Measurements from ENCODE around the gene CCM2.
"Not testable (repeated sequence)": the region's sequence is repeated elsewhere in the genome, so short reads cannot be mapped to it uniquely, and the experiment has no call there.

The CCM2 gene

DNA sequence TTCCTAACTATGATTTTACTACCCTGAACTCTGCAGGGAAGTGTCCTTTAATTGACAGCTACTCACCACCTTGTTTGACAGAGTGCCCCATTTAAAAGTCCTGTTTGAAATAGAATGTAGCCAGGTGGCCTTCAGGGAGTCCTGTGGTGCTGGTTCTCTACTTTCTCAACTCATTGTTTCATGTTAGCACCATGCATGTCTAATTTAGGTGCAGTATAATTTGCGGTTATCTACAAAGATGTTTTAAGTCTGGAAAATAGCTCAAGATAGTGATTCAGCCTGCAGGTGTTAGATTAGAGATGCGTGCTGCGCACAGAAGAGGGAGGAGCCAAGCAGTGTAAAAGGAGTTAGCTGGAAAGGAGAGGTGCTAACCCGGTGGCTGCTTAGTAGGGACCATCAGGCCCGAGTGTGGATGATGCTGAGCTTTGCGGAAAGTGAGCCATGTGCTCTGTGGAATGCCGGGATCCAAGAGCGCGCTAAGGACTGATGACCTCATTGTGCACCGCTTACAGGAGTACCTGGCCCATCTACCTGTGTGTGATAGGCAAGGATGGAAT, 1.2 kb downstream of the CCM2 start:
- DNase-seq (ENCODE audit: low spot score) = no peak

DNA sequence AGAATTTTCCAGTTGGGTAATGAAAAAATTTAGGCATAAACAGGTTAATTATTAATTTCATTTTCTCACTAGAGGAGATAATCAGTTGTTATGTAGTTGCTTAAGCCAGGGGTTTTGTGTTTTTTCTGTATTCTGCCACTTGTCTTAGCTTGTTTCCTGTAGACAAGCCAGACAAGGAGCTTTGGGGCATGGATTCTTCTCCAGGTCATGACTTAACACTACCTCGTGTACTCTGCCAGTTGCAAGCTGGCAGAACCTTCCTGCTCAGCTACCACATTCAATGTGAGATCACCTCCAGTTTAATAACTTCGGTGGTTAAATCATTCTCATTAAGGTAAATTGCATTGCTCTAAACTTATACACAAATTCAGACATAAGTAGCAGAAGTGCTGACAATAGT, 1.8 kb downstream of the CCM2 start:
- DNase-seq (ENCODE audit: low spot score) = no peak

DNA sequence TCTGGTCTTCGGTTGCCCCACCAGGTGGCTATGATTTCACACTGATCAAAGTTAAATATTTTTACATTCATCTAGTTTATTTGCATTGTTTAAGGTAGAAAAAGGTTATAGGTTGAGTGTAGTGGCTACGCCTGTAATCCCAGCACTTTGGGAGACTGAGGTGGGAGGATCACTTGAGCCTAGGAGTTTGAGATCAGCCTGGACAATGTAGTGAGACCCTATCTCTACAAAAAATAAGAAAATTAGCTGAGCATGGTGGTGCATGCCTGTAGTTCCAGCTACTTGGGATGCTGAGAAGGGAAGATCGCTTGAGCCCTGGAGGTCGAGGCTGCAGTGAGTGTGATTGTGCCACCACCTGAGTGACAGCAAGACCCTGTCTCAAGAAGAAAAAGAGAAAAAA, 3.8 kb downstream of the CCM2 start:
- DNase-seq (ENCODE audit: low spot score) = no peak

DNA sequence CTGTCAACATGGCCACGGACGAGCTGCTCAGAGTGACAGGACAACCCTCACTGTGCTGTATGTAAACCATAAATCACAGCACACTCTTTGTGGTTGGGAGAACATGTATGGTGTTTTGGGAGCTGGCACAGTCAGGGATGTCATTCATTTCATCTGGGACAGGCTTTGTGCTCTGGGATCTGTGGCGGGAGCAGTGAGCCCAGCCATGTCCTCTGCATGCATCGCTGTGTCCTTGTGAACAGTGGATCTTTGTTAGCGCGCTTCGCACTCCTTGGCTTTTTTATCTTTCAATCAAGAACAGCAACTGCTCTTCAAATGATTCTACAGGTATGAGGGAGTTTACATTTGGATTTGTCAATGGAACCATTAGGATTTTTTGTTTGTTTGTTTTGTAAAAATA, 7.1 kb downstream of the CCM2 start:
- no peak for DNase-seq (ENCODE audit: low spot score)

DNA sequence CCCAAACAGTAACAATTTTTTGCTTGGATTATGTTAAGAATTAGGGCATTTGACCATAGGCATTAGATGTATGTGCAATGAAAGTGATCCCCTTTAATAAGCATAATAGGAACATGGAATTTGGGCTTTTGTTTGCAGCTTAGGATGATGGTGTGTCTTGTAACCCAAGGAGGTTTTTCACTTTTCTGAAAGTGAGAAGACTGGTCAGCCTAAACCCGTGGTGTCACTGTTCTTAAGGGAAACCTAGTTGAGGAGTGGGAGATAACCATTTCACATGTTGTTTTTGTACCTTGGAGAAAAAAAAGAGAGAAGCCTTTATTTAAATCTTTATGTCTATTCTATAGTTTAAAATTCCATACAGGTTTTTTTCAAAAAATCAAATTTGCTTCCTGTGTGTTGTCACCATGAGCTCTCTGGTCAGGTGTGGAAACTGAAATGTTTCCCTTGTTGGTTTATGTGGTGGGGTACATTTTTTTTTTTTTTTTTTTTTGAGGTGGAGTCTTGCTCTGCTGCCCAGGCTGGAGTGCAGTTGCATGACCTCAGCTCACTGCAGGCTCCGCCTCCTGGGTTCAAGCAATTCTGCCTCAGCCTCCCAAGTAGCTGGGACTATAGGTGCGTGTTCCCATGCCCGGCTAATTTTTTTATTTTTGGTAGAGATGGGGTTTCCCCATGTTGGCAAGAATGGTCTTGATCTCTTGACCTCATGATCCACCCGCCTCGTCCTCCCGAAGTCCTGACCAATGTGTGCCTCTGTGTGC, 7.7 kb downstream of the CCM2 start:
- DNase-seq (ENCODE audit: low spot score) = no peak

DNA sequence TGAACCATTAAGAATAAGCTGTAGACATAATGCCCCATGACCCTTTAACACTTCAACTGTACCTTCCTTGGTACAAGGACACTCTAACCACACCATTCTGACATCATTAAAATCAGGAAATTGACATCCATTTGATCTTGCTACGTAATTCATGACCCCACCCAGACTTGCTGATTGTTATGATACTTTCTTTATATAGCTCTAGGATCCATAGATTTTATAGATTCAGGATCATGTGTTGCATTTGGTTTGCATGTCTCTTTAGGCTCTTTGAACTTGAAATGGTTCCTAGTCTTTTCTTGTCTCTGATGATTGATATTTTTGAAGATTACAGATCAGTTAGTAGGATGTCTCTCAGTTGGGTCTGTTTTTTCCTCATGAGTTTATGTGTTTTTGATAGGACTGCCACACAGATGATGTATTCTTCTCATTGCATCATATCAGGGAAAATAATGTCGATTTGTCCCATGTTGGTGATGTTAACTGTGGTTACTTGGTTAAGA, 13.5 kb downstream of the CCM2 start:
- DNase-seq (ENCODE audit: low spot score) = no peak

DNA sequence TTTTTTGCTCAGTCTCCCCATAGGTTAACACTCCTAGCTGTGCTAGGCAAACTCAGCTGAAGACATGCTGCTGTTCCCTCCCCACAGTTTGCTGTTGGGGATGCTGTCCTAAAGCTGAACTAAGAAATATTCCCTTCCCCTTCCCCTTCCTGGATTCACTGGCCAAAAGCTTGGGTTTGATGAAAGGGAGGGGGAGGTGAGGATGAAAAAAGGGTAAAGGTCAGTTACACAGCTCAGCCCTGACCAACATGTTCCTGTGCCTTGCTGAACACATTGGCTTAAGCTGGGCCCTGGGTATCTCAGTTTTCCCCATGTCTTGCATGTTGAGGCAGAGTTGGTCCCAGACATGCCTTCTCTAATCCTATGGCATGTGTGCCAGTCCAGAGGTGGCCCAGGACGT, 15.3 kb downstream of the CCM2 start:
- no peak for DNase-seq (ENCODE audit: low spot score)

DNA sequence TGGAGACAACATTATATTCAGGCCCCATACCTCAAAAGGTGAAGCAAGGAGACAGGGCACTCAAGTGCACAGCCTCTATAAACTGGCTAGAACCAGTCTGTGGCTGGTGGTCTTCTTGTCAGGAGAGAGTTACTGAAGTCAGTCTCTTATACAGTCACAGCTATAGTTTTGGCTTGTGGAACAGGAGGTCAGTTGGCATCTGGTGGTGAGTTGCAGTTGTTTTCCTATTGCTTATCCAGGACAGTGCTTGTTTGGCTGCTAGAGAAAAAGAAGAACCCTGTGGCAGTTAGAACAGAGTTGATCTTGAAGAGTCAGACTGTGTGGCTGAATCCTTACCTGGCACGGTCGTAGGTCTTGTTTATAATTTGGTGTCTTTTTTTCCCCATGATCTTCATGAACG, 17.3 kb downstream of the CCM2 start:
- DNase-seq (ENCODE audit: low spot score) = no peak

DNA sequence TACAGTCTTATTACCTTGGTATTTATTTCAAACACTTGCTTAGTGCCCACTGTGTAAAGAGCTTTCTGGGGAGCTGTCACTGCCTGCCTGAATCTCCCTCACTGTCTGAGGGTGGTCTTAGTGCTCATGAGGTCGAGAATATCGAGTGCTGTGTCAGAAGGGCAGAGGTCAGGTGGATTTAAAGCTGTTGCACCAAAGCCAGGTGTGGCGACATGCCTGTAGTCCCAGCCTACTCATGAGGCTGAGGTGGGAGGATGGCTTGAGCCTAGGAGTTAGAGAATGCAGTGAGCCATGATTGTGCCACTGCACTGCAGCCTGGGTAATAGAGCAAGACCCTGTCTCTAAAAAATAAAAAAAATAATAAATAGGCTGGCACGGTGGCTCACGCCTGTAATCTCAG, 20.9 kb downstream of the CCM2 start:
- no peak for DNase-seq (ENCODE audit: low spot score)

DNA sequence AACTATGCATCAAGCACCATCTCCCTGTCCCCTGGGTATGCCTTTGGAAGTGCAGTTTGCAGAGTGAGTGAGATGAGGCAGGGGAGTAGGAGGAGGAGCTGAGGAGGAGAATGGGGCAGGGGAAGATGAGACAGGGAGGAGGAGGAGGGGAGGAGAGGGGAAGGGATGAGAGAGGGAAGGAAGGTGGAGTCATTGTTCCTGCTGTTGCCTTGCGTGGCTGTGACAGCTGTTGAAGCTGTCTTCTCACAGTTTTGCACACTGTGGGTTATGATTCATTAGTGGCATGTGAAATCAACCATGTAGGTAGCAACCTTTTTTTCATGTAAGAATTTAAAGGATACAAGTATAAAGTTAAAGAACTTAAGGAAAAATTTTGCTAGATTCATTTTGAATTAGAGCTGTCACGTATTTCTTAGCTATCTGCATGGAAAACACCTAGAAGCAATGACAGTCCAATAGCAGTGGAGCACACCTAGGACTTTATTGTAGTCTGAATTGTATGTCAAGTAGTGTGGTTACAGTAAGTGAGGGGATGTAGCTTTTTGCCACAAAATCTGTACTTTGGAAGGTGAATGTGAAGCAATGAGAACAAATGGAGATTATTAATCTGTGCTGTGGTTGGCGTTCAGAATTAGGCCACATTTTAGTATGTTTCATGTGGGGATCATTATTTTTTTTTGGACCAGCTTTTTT, 21.7 kb downstream of the CCM2 start:
- no peak for DNase-seq (ENCODE audit: low spot score)

DNA sequence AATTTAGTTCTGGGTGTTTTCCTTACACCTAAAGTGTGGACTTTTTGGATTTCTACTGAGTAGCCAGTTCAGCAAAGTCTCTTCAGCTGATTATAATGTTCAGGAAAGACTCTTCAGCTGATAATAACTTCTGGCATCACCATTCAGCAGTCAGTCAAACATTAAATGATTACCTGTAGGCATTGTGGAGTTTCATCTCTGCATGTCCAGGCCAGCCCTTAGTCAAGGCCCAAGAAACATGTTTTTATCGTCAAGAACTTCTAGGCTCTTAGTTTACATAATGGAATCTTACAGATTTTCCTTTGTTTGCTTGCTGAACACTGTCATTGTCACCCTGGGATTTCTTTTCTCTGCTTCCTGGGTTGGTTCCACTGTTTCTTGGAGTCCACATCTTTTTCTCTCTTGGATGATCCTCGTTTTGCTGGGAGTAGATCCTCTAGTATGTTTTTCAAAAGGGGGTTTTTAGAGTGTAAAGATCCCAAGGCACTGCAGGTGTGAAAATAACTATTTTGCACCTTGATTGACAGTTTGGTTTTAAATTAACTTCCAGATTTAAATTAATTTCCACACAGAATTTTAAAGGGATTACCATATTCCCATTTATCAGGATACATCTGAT, 24.2 kb downstream of the CCM2 start:
- DNase-seq (ENCODE audit: low spot score) = no peak

DNA sequence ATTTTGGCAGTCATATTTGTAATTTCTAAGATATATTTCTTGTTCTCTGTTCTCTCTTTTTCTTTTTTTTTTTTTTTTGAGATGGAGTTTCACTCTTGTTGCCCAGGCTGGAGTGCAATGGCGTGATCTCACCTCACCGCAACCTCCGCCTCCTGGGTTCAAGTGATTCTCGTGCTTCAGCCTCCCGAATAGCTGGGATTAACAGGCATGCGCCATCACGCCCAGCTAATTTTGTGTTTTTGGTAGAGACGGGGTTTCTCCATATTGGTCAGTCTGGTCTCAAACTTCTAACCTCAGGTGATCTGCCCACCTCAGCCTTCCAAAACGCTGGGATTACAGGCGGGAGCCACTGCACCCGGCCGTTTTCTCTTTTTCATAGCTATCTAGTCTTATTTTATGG, 25.5 kb downstream of the CCM2 start:
- DNase-seq (ENCODE audit: low spot score) = not testable (repeated sequence)

DNA sequence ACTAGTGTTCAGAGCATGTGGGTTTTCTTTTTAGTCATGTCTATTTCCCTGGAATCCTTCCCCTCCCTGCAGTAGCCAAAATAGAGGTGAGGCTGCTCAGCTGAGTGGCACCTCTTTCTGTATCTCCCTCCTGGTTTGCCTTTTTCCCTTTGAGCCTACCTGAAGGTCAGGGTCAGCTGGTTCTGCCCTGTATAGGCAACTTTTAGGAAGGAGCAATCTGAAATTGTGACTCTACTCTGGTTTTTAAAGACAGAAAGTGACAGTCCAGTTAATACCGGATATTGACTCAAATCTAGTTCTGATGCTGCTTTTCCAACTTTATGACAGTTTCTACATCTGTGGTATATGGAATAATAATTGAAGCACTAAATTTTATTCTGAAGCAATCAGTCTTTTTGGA, 26.0 kb downstream of the CCM2 start:
- no peak for DNase-seq (ENCODE audit: low spot score)

DNA sequence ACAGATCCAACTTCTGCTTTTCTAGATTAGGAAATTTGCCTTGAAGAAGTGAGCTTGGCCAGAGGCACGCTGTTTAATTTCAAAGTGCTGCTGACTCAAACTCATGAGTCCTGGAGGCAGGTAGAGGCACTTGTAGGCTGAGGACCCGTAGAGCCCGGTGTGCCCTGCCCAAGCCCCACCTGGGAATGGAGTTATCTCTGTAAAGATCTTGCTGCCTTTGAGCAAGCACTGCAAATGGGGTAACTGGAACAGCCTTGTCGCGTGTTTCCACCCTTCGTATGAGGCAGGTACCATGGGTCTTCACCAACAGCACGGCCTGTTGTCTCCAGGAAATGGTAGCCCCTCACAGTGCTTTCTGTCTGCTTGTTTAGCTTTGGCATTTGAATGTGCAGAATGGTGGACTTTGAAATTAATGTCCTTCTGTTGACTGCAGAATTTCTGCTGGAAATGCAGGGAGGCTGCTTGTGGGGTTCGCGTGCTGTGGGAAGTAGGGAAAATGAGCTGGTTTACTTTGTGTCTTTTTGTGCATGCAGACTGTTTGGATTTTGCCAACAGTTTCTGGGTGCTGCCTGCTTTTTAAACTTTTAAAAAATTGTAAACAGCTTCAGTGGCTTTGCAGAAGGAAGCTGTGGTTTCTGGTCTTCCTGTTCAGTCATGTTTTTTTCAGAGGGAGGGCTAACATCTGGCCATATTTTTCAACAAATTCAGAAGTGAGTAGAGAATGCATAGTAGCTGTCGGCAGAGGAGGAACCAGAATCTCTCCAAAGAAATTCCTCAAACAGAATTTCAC, 27.2 kb downstream of the CCM2 start:
- no peak for DNase-seq (ENCODE audit: low spot score)

DNA sequence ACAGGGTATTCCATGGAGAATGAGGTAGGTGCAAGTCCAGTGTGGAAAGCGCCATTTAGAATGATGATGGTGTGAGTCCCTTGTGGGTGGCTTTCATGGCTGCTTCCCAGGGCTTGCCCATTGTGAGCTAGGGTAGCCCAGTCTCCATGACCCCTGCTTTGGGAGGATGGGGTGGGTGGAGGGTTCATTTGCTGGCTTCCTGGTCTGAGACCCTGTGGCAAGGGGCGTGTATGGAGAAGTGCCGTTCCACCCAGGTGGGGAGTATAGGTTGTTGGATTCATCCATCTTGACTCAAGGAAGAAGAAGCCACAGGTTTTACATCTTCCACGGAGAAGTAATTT, 27.7 kb downstream of the CCM2 start:
- no peak for DNase-seq (ENCODE audit: low spot score)

DNA sequence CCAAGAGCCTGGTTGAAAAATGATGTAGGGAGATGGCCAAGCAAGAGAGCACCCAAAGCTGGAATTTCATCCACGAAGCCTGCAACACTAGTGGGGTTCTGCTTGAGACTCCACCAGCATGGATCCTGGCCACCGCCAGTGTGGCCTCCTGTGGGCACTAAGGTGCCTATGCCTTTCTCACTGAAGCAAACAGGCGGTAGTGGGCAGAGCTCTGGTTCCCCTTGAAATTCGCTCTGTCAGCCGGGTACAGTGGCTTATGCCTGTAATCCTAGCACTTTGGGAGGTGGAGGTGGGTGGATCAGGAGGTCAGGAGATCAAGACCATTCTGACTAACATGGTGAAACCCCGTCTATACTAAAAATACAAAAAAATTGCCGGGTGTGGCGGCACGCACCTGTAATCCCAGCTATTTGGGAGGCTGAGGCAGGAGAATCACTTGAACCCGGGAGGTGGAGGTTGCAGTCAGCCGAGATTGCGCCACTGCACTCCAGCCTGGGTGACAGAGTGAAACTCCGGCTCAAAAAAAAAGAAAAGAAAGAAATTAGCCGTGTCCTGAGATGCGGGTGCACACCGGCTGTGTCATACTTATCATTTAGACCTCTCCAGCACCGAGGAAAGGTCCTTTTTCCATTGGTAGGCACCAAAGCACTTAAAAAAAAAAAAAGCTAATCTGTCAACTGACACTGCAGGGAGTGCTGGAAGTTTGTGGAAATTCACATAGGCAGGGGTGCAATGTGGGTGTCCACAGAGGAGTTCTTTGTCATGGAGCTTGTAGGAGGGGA, 28.3 kb downstream of the CCM2 start:
- DNase-seq (ENCODE audit: low spot score) = no peak

DNA sequence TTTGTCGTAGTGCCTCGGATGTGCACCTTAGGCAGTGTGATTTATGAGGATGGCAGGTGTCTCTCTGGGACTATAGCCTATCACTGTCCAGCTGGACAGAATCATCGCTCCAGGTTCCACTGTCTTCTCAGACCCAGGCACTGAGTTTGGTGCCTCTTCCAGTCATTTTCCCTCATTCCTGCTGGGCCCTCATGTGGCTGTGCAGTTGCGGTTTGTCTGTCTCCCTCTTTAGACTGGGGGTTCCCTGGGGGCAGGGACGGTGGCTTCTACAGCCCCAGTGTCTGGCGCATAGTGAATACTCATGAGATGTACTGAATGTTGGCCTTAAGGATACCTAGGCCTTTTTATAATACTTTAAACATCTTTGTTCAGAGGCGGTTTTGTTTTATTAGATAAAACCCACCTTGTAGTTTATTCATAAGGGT, 28.9 kb downstream of the CCM2 start:
- no peak for DNase-seq (ENCODE audit: low spot score)

DNA sequence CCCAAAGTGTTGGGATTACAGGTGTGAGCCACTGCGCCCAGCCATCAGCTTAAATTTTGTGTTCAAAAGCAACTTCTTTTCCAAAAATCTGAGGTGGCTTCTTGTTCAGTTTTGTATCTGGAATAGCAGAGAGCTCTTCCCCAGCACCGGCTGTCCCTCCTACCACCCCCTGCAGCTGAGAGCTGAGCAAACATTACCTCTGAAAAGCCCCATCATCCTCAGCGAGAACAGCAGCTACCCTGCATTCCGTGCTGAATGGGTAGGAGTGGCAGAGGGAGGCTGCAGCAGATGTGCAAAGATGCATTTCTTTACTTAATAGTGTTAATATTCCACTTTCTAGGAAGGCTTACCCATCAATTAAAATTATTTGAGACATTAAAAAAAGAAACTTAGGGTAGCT, 31.8 kb downstream of the CCM2 start:
- peak; percentile 48 for DNase-seq (ENCODE audit: low spot score)

DNA sequence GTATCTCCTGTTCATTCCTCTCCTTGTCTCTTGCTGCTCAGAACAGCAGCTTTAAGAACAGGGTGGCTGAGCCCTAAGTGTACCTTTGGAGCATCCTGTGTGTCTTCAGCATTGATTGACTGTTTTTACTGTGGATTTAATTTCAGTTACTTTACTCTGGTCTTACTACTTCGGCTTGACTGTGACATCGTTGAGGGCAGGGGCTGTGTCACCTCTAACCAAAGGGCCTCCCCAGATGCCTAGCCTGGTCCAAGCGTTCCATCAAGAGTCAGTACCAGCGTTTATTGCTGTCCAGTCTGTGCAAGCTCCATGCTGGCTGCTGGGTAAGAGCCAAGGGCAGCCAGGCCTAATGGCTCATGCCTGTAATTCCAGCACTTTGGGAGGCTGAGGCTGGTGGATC, 32.4 kb downstream of the CCM2 start:
- no peak for DNase-seq (ENCODE audit: low spot score)

DNA sequence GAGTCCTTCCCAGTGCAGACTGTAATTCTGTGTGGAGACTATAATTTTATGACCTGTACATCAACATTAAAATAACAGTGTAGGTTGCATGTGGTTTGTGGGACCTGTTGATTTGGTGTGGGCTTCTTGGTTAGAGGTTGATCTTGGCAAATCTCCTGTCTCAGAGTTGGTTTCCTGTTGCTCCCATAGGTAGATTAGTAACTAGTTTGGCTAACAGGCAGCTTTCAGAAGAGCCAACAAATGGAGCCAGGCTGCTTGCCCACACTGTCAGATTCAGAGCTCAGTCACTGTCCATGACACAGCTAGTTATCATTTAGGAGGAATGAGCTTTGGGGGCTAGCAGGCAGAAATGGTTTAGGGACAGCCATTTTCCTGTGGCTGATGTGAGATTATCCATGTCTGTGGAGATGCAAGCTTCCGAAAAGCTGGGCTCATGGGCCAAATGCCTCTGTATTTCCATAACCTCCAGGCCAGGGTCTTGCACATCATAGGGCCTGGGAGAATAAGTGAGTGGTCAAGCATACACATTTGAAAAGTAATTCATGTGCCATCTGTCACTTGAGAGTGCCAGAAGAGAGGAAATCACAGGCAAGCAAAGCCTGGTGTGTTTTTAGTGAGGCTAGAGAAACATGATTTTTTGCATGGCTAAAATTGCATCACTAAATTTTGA, 33.4 kb downstream of the CCM2 start:
- DNase-seq (ENCODE audit: low spot score) = no peak

DNA sequence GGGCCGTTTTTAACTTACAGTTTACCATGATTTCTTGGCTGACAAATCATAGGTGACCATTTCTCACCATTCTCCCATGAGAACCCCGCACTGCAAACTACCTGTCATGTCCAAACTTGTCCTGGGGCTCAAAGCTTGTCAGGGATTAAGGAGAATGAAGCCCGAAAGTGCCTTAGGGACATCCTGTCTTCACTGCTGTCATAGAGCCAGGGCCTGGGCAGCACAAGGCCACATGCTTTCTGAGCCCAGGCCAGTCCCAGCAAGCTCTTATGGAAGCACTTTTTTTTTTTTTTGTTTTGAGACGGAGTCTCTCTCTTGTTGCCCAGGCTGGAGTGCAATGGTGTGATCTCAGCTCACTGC, 33.9 kb downstream of the CCM2 start:
- no peak for DNase-seq (ENCODE audit: low spot score)
